Right lobe of liver (tissue), 4 donors: ENCODE data around the gene RIMBP2.

ENCODE experiments used
- POLR2A ChIP-seq: fragments of 450-650 bp; IDR thresholded peaks from one replicate; pipeline ENCODE4 v1.6.1; 2017; ENCODE audit warnings: antibody characterized with exemption, mild to moderate bottlenecking
- TF ChIP-seq, protein P1 (sequence below), 4 donors: fragments of 200-600 bp in 3 of 4; fragments of 450-650 bp in 1 of 4; IDR thresholded peaks; one replicate each; pipeline versions ENCODE4 v1.5.1 to v1.8.0; 2016 to 2022; ENCODE audit warnings: antibody characterized with exemption in 4 of 4, mild to moderate bottlenecking in 2 of 4
- donor health status: DM: no; HTN: no; CAD: no.
- donor health status: DM: no; HTN: no; CAD: no.
- donor health status: DM: no; HTN: yes; CAD: no.

DNA sequence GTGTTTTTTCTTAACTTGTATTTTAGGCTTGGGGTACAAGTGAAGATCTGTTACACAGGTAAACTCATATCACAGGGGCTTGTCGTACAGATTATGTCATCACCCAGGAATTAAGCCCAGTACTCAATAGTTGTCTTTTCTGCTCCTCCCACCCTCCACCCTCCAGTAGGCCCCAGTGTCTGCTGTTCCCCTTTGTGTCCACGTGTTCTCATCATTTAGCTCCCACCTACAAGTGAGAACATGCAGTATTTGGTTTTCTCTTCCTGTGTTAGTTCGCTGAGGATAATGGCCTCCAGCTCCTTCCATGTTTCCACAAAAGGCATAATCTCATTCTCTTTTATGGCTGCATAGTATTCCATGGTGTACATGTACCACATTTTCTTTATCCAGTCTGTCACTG, 166.7 kb downstream of the RIMBP2 start:
- TF ChIP-seq, protein P1, sequence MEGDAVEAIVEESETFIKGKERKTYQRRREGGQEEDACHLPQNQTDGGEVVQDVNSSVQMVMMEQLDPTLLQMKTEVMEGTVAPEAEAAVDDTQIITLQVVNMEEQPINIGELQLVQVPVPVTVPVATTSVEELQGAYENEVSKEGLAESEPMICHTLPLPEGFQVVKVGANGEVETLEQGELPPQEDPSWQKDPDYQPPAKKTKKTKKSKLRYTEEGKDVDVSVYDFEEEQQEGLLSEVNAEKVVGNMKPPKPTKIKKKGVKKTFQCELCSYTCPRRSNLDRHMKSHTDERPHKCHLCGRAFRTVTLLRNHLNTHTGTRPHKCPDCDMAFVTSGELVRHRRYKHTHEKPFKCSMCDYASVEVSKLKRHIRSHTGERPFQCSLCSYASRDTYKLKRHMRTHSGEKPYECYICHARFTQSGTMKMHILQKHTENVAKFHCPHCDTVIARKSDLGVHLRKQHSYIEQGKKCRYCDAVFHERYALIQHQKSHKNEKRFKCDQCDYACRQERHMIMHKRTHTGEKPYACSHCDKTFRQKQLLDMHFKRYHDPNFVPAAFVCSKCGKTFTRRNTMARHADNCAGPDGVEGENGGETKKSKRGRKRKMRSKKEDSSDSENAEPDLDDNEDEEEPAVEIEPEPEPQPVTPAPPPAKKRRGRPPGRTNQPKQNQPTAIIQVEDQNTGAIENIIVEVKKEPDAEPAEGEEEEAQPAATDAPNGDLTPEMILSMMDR (IDR thresholded peaks at IDR 0.05) = no peak
- no peak for TF ChIP-seq POLR2A
